Vagina (tissue), 2 donors: ENCODE data around the gene TRPC1. TPM values are rescaled to one million over a fixed set of nuclear protein-coding genes. Genes with fewer than 3 reads are reported as not detected.

ENCODE experiments used
- DNase-seq, 2 donors: peaks; one replicate each; pipeline ENCODE4 v3.0.0-alpha.2; 2017; ENCODE audit errors: extremely low spot score in 2 of 2
- H3K27ac ChIP-seq: fragments of 200-600 bp; sonication (generic); one replicate; pipeline ENCODE4 v1.5.1; 2019
- H3K27me3 ChIP-seq: fragments of 200-600 bp; sonication (generic); one replicate; pipeline ENCODE4 v1.5.1; 2019
- H3K36me3 ChIP-seq, 2 donors: fragments of 200-600 bp; sonication (generic); one replicate each; pipeline ENCODE4 v1.5.1; 2017 to 2019
- H3K4me1 ChIP-seq: fragments of 200-600 bp; sonication (generic); one replicate; pipeline ENCODE4 v1.5.1; 2019
- H3K4me3 ChIP-seq, 2 donors: fragments of 200-600 bp; sonication (generic); 1 replicate in 1 of 2; 2 replicates in 1 of 2; pipeline ENCODE4 v1.5.1; 2016 to 2019
- H3K9me3 ChIP-seq: fragments of 200-600 bp; sonication (generic); one replicate; pipeline ENCODE4 v1.5.1; 2019
- CTCF ChIP-seq, 3 experiments: fragments of 450-650 bp in 2 of 3; fragments of 200-600 bp in 1 of 3; sonication (generic) in 1 of 3; IDR thresholded peaks; one replicate each; pipeline ENCODE4 v1.5.1; 2017 to 2019; ENCODE audit warnings: antibody characterized with exemption in 3 of 3, mild to moderate bottlenecking in 2 of 3, moderate library complexity in 2 of 3
- POLR2A ChIP-seq, 2 donors: fragments of 450-650 bp; IDR thresholded peaks; one replicate each; pipeline ENCODE4 v1.6.1; 2017; ENCODE audit warnings: antibody characterized with exemption in 2 of 2, mild to moderate bottlenecking in 2 of 2, moderate library complexity in 2 of 2
- POLR2AphosphoS5 ChIP-seq, 2 donors: sonication (generic); formaldehyde crosslinking; IDR thresholded peaks; one replicate each; pipeline ENCODE4 v1.9.0; 2017; ENCODE audit warnings: antibody characterized with exemption in 2 of 2, mild to moderate bottlenecking in 2 of 2, low read depth in 1 of 2; ENCODE audit not compliant: insufficient read depth in 1 of 2
- intact Hi-C: fragments of 100-400 bp; cut with DNase I; formaldehyde crosslinking; loops from one replicate; pipeline ENCODE4 v1.15.1; 2023
- total RNA-seq: library from RNA; depleted of rRNA; stranded (reverse); fragments of >200 nt; gene quantifications from one replicate; pipeline ENCODE4 v1.2.3, GENCODE V29; 2016

The TRPC1 gene
- total RNA-seq, 1 donor from 2014 or later, result 12.0 TPM

- DNase-seq, result no peak
- no peak for TF ChIP-seq POLR2AphosphoS5 (IDR thresholded peaks at IDR 0.05; ENCODE audit: insufficient read depth in 1 of 2, low read depth in 1 of 2)
- no peak for TF ChIP-seq CTCF (IDR thresholded peaks at IDR 0.05)
- TF ChIP-seq POLR2A (IDR thresholded peaks at IDR 0.05), result no peak
- intact Hi-C loops, result no loop called here
These were observed 71.5 kb downstream of the TRPC1 start for GRCh38 chr3:142795332-142795731.

GRCh38 chr3:142796823-142797222 lies 73.0 kb downstream of the TRPC1 start:
- Histone ChIP-seq H3K36me3 (no peaks in the 10 kb centered on the region), H3K27ac (no peak overlapping the region), H3K9me3 (no peaks in the 10 kb centered on the region), H3K4me3 (no peak overlapping the region), H3K27me3 (no peaks in the 10 kb centered on the region), H3K4me1 (no peaks in the 10 kb centered on the region)
- intact Hi-C loops, result no loop called here
- TF ChIP-seq POLR2A (IDR thresholded peaks at IDR 0.05) (no peak), POLR2AphosphoS5 (IDR thresholded peaks at IDR 0.05; ENCODE audit: insufficient read depth in 1 of 2, low read depth in 1 of 2) (no peak), CTCF (IDR thresholded peaks at IDR 0.05) (no peak)
- DNase-seq, result no peak

More at GRCh38 chr3:142795332-142795731, 71.5 kb downstream of the TRPC1 start:
- Histone ChIP-seq H3K4me1 (no peaks in the 10 kb centered on the region), H3K27me3 (no peaks in the 10 kb centered on the region), H3K9me3 (no peaks in the 10 kb centered on the region), H3K36me3 (no peaks in the 10 kb centered on the region), H3K27ac (no peak overlapping the region), H3K4me3 (no peak overlapping the region)

GRCh38 chr3:142801746-142802145 lies 77.9 kb downstream of the TRPC1 start:
- Histone ChIP-seq H3K4me3 (no peak overlapping the region), H3K27me3 (no peaks in the 10 kb centered on the region), H3K27ac (no peak overlapping the region), H3K4me1 (no peaks in the 10 kb centered on the region), H3K36me3 (no peaks in the 10 kb centered on the region), H3K9me3 (no peaks in the 10 kb centered on the region)
- no peak for DNase-seq
- intact Hi-C loops, result no loop called here
- no peak for TF ChIP-seq POLR2AphosphoS5 (IDR thresholded peaks at IDR 0.05; ENCODE audit: insufficient read depth in 1 of 2, low read depth in 1 of 2)
- TF ChIP-seq CTCF (IDR thresholded peaks at IDR 0.05), result no peak
- no peak for TF ChIP-seq POLR2A (IDR thresholded peaks at IDR 0.05)

GRCh38 chr3:142802891-142803290 lies 79.1 kb downstream of the TRPC1 start:
- no peaks in the 10 kb centered on the region for H3K36me3 ChIP-seq
- intact Hi-C loops, result no loop called here
- no peaks in the 10 kb centered on the region for H3K4me1 ChIP-seq
- DNase-seq, result no peak
- no peak overlapping the region for H3K27ac ChIP-seq
- no peaks in the 10 kb centered on the region for H3K9me3 ChIP-seq
- TF ChIP-seq POLR2AphosphoS5 (IDR thresholded peaks at IDR 0.05; ENCODE audit: insufficient read depth in 1 of 2, low read depth in 1 of 2), result no peak
- TF ChIP-seq POLR2A (IDR thresholded peaks at IDR 0.05), result no peak
- no peak for TF ChIP-seq CTCF (IDR thresholded peaks at IDR 0.05)
- H3K27me3 ChIP-seq, result no peaks in the 10 kb centered on the region
- no peak overlapping the region for H3K4me3 ChIP-seq

GRCh38 chr3:142808103-142808917 lies 84.5 kb downstream of the TRPC1 start:
- Histone ChIP-seq H3K4me3 (no peak overlapping the region), H3K36me3 (no peaks in the 10 kb centered on the region), H3K4me1 (no peaks in the 10 kb centered on the region), H3K27me3 (no peaks in the 10 kb centered on the region), H3K27ac (no peak overlapping the region), H3K9me3 (no peaks in the 10 kb centered on the region)
- TF ChIP-seq CTCF (IDR thresholded peaks at IDR 0.05) (no peak), POLR2A (IDR thresholded peaks at IDR 0.05) (no peak), POLR2AphosphoS5 (IDR thresholded peaks at IDR 0.05; ENCODE audit: insufficient read depth in 1 of 2, low read depth in 1 of 2) (no peak)
- DNase-seq, result no peak
- intact Hi-C loops, result no loop called here
